HG02678 (cell line): Measurements from ENCODE around the gene CENPP.

Source experiments
- ATAC-seq: cut with Tn5 transposase; IDR thresholded peaks from one replicate; pipeline ENCODE4 v1.9.1; 2021; ENCODE audit warnings: mild to moderate bottlenecking, moderate library complexity; ENCODE audit not compliant: unreplicated experiment

CENPP gene

GRCh38 chr9:92474587-92474986, 148.8 kb downstream of the CENPP start:
- ATAC-seq: no peak

DNA sequence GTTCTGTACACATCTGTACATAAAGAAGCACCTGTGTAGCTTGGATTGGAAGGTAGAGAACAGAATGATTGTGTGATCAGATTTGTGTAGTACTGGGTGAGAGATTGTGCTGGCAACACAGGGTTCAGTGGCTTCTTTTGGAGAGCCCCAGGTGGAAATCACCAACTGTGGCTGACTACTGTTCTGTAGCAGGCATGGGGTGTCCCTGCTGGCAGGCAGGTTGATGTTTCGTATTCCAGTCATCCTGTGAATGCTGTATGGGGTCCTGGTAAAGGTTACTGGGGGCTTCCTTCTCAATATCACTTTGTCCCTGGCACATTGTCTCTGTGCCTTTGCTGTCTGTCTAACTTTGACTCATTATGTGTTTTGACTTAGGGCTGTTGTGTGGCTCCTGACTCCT, 151.2 kb downstream of the CENPP start:
- ATAC-seq: peak; percentile 72

DNA sequence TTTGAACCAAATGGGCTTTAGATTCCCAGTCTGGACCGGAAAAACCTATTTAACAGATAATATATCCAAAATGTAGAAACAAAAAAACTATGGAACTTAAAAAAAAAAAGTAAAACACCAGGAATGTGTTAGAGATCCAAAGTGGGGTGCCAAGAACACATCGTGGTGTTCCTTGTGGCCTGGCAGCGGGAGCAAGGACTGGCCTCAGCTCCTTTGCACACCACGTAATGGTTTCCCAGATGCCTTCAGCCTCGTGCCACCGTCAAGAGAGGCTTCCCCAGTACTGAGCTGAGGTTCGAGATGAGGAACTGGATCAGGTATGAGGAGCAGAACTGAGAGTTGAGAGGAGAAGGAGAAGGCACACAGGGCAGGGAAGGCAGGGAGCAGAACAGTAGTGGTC, 153.0 kb downstream of the CENPP start:
- no peak for ATAC-seq

DNA sequence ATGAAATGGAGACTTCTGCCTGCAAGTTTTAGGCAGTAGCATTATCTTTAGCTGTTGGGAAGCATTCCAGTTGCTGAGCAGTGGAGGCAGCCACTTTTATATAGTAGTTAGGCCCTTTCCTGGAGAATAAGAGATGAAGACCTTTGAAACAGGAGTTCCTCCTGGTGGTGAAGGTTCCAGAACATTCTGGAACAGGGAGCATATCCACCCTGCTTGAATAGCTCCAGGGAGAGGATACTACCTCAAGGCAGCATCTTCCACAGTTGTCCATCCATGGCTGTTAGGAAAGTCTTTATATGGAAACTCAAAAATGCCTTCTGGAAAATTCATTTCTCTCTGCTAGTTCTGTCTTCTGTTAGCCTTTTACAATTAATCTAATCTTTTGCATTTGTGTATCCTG, 153.6 kb downstream of the CENPP start:
- no peak for ATAC-seq

DNA sequence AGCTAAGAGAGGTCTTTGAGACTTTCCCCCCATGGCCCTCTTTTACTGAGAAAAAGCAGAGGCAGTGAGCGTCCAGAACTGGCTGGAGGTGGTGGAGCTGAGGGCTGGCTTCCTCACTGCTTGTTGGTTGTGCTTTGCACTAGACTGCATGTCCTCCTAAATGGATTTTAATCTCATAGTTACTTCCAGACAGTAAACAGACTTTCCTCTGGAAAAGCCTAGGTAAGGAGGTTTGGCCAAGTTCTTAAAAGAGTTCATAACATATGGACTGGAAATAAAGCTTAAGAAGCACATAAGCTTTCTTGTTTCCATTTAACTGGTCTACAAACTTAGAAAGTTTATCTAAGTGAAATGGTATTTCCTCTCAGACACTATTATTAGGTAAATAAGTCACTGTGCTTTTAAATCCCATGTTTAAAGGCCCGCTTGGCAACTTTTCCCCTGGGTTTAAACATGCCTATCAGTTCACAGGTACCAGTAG, 154.6 kb downstream of the CENPP start:
- ATAC-seq: no peak

GRCh38 chr9:92480986-92481633, 155.4 kb downstream of the CENPP start:
- no peak for ATAC-seq

- ATAC-seq: no peak
Observed at GRCh38 chr9:92482329-92482728, 156.6 kb downstream of the CENPP start, which contains the start of gene ASPN. TSS of gene ASPN (minus strand) at chr9:92482506.

- no peak for ATAC-seq
Observed at GRCh38 chr9:92482805-92483204, 157.1 kb downstream of the CENPP start.

GRCh38 chr9:92483627-92484545, 158.1 kb downstream of the CENPP start:
- ATAC-seq: no peak

GRCh38 chr9:92484563-92484962, 158.8 kb downstream of the CENPP start:
- ATAC-seq: no peak

DNA sequence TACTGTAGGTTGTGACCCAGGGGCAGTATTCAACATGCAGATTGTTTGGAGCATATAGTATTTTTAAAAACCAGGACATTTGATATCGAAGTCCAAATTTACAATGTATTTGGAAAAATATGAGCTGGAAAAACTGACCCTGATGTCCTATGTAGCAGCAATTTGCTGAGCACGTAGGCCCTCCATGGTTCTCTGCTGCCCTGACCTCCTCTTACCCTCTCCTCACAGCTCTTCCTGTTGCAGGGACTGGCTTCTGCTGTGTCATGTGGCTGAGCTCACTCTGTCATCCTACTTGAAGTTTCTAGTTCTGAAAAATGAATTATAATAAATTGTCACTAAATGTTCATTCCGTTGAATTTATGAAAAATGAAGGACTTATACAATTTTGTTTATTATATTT, 160.6 kb downstream of the CENPP start:
- ATAC-seq: no peak

- no peak for ATAC-seq
Observed at GRCh38 chr9:92488681-92489550, 163.2 kb downstream of the CENPP start.

DNA sequence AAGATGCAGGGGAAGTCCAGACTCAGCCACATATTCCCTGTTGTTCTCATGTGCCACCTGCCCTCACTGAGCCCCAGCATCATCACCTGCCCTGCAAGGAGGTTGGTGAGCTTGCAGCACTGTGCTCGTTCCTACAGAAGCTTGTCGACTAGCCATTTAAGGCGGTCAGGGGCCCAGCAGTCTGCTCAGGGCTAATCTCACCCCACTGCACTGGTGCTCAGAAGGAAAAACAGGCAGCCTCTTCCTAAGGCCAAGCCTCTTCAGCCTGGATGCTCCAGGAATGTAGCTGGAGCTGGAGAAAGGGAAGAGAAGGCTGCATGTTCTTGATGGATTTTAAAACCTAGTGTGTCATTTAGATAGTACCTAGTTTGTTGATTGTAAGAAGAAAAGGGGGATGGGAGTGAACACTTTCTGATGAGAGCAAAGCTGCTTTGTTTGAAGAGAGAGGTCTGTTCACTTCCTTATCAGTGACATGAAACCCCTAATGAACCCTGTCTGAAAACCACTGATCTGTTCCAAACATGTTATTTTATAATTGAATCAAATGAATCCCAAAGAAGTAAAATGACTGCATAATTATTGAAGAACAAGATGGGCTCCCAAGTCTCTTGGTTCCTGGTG, 167.1 kb downstream of the CENPP start:
- ATAC-seq: no peak

GRCh38 chr9:92493749-92494387, 168.1 kb downstream of the CENPP start:
- ATAC-seq: no peak

GRCh38 chr9:92494856-92495255, 169.1 kb downstream of the CENPP start:
- ATAC-seq: no peak

DNA sequence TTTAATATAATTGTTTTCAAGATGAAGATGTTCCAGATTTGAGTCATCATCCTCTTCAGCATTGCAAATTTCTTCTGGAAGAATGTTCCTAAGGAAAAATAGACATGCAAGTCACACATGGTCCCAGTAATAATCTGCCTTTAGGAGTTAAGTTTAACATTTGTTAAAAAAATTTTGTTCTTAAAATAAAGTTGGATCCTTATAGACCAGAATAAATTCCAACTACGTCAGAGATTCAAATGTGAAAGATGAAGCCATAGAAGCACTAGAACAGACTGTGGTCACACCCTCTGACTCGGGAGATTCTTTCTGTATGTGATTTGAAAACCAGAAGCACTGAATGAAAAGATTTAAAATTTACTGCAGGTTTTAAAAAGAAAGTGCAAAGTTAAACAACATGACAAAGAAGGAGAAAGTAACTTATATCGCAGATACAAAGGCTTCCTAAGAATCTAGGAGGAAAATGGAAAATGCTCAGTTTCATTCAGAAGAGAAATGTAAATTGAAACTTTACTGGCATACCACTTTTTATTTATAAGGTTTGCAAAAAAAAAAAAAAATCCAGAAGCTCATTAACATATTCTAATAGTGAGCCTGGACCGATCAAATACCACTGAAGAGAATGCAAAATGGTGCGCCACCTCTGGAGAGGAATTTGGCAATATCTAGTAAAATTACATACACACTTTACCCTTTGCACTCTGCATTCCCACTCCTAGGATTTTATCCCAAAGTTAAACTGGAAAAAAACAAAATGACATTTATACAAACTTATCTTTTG, 170.8 kb downstream of the CENPP start:
- no peak for ATAC-seq

DNA sequence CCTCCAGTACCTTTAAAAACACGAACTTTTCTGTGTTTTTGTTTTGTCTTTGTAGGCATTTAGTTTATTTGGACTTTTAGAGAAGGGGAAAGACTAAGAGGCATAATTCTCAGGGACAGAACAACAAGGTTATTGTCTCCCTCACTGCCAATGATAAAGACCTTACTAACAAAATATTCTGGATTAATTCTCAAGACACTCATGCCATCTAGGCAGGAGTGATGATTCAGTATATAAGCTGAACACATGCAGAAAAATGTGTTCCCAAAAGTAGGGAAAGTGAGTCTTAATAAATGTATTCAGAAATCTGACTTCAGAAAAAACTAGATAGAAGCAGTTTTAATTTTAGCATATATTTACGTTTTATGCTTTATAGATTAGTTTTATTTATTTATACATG, 173.9 kb downstream of the CENPP start:
- ATAC-seq: no peak

- no peak for ATAC-seq
Observed at GRCh38 chr9:92500725-92501124, 175.0 kb downstream of the CENPP start.

DNA sequence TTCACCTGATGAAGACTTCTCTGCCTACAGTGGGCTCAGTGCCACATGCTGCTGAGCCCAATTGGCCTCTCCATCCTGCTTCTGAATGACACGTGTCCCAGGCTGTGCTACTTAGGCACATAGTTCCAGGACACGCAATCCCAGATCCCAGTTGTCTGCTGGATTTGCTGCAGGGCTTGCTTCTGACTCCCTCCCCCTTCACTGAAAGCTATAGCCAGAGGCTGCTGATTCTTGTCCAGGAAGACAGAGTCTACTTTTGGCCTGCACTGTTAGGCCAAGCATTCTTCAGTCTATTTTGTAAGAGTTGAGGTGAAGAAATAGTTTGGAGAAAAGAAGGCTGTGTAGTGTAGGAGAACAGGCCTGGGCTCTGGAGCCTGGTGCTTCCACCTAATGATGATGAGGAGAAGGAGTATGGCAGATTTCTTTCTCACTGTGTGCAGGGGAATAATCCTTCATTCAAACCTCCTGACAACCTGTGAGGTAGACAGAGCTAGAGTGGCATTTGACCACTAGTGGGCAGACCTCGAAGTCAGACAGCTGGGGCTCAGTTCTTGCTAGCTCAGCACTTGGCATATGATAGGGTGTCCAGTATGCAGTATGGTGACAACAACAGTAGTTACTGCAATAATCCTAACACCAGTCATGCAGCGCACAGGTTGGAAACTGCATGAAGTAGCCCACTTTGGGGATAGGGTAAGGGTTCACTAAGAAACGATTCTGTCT, 176.1 kb downstream of the CENPP start:
- ATAC-seq: no peak
